ENCODE results near the gene GRK3. TPM values are rescaled to one million over a fixed set of nuclear protein-coding genes. Genes with fewer than 3 reads are reported as not detected.

GRK3 gene
- total RNA-seq, 1 donor from 2014 or later: 34.3 TPM

GRCh38 chr22:25710501-25710900 lies 146.0 kb downstream of the GRK3 start:
- H3K27me3 ChIP-seq (ENCODE audit: low read depth): no peaks in the 10 kb centered on the region
- intact Hi-C loops (cut with DNase I): no loop called here
- H3K4me3 ChIP-seq: no peak overlapping the region
- H3K27ac ChIP-seq: no peak overlapping the region
- no peak for TF ChIP-seq CTCF (IDR thresholded peaks at IDR 0.05)
- DNase-seq (no peak), ATAC-seq (no peak)
- H3K36me3 ChIP-seq: peaks cover 51% of the 10 kb centered on the region
- no peaks in the 10 kb centered on the region for H3K4me1 ChIP-seq
- H3K9me3 ChIP-seq: no peaks in the 10 kb centered on the region

- no peak for TF ChIP-seq CTCF (IDR thresholded peaks at IDR 0.05)
- no peak overlapping the region for H3K27ac ChIP-seq
- no peaks in the 10 kb centered on the region for H3K4me1 ChIP-seq
- ATAC-seq (no peak), DNase-seq (no peak)
- peaks cover 55% of the 10 kb centered on the region for H3K36me3 ChIP-seq
- H3K9me3 ChIP-seq: no peaks in the 10 kb centered on the region
- no peak overlapping the region for H3K4me3 ChIP-seq
- intact Hi-C loops (cut with DNase I): no loop called here
- H3K27me3 ChIP-seq (ENCODE audit: low read depth): no peaks in the 10 kb centered on the region
Observed at GRCh38 chr22:25711491-25711890, 147.0 kb downstream of the GRK3 start.

GRCh38 chr22:25712661-25713400 lies 148.4 kb downstream of the GRK3 start:
- no peak for TF ChIP-seq CTCF (IDR thresholded peaks at IDR 0.05)
- intact Hi-C loops (cut with DNase I): no loop called here
- DNase-seq (no peak), ATAC-seq (no peak)
- H3K9me3 ChIP-seq: no peaks in the 10 kb centered on the region
- H3K4me3 ChIP-seq: no peak overlapping the region
- H3K27ac ChIP-seq: no peak overlapping the region
- no peaks in the 10 kb centered on the region for H3K4me1 ChIP-seq
- peaks cover 58% of the 10 kb centered on the region for H3K36me3 ChIP-seq
- no peaks in the 10 kb centered on the region for H3K27me3 ChIP-seq (ENCODE audit: low read depth)

GRCh38 chr22:25714070-25714469 lies 149.6 kb downstream of the GRK3 start:
- Histone ChIP-seq H3K9me3 (no peaks in the 10 kb centered on the region), H3K4me3 (no peak overlapping the region), H3K27ac (no peak overlapping the region), H3K36me3 (peaks cover 69% of the 10 kb centered on the region), H3K4me1 (no peaks in the 10 kb centered on the region), H3K27me3 (ENCODE audit: low read depth) (no peaks in the 10 kb centered on the region)
- no peak for TF ChIP-seq CTCF (IDR thresholded peaks at IDR 0.05)
- DNase-seq (no peak), ATAC-seq (no peak)
- intact Hi-C loops (cut with DNase I): no loop called here

GRCh38 chr22:25714739-25715138 lies 150.3 kb downstream of the GRK3 start:
- H3K27me3 ChIP-seq (ENCODE audit: low read depth): no peaks in the 10 kb centered on the region

More at GRCh38 chr22:25714739-25715138, 150.3 kb downstream of the GRK3 start:
- peaks cover 68% of the 10 kb centered on the region for H3K36me3 ChIP-seq
- intact Hi-C loops (cut with DNase I): no loop called here
- H3K4me3 ChIP-seq: no peak overlapping the region
- no peak for DNase-seq
- no peak overlapping the region for H3K27ac ChIP-seq
- H3K4me1 ChIP-seq: no peaks in the 10 kb centered on the region
- no peak for TF ChIP-seq CTCF (IDR thresholded peaks at IDR 0.05)
- ATAC-seq: no peak
- H3K9me3 ChIP-seq: no peaks in the 10 kb centered on the region

All from lower lobe of right lung (tissue), 2 donors.